Renal cortex interstitium (tissue), 11 donors: ENCODE measurements around the gene AIFM2. TPM values are rescaled to one million over a fixed set of nuclear protein-coding genes. Genes with fewer than 3 reads are reported as not detected.
"Not testable (repeated sequence)": the region's sequence is repeated elsewhere in the genome, so short reads cannot be mapped to it uniquely, and the experiment has no call there.

Experiments
- DNase-seq, 11 donors: peaks; one replicate each; pipeline ENCODE4 v3.0.0-alpha.2; 2013; ENCODE audit warnings: low read depth in 9 of 11, low spot score in 4 of 11; ENCODE audit errors: extremely low read depth in 1 of 11
- polyA plus RNA-seq, 3 donors: library from polyadenylated mRNA; unstranded; fragments of 120-200 nt; gene quantifications; one replicate each; pipeline ENCODE4 v1.2.1, GENCODE V29; 2013; ENCODE audit not compliant: insufficient read length in 3 of 3

Gene AIFM2
- polyA plus RNA-seq, 3 donors: 5.1 to 7.2 (median 5.1) TPM

DNA sequence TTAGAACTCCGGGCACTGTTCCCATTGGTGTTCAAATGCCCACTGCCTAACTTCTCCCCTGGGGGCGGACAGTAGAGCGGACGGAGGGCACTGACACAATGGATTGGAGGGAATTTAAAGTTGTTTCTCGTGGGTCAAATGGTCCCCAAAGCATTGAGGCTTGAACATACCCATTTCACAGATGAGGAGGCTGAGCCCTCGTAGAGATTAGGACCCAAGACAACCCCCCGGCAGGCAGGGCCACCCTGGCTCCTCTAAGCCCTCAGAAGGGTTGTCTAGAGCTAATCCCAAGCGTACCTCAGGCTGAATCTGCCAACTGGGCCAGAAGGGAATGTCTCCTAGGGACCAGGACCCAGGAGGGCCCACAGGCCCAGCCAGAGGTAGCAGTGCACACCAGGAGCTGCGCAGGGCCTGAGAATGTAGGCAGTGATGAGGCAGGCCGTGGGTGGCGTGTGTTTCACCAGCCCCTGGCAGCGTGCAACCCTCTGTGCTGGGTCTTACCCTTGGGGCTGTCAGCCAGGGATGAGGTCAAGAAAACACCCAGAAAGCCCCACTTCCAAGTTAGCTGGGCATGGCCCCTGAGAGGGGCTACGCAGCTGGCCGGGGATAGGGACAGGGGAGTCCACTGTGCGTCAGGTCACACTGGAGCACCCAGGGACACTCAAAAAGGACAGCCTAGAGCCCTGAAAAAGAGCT, 5.8 kb downstream of the AIFM2 start:
- no peak for DNase-seq

DNA sequence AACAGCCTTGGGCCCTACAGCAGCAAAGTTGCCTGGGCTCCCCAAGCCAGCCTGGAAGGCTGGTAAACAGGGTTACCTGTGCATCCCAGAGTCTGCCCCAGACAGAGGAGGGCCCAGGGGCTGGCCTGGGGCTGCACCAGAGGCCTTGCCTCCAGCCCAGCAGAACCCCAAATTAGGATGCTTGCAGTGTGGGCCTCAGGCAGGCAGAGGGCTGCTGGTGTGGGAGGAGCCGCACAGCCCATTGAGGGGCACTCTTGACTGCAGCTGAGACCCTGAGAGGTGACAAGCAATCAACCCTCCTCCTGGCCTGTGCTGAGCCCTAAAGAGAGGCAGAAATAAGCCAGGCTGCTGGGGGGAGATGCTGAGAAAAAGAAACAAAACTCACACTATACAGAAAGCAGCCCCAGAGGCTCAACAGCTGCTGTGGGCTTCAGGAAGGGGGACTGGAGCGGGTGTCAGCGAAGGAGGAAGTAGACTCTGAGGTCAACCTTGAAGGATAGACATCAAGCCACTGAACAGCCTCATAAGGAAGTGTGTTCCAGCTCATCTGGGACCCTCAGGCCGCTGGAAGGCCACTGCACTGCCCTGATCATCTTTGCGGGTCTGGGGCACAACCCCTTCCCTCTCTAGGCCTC, 6.6 kb downstream of the AIFM2 start:
- no peak for DNase-seq

- no peak for DNase-seq
These were observed 7.7 kb downstream of the AIFM2 start for GRCh38 chr10:70124918-70125317.

DNA sequence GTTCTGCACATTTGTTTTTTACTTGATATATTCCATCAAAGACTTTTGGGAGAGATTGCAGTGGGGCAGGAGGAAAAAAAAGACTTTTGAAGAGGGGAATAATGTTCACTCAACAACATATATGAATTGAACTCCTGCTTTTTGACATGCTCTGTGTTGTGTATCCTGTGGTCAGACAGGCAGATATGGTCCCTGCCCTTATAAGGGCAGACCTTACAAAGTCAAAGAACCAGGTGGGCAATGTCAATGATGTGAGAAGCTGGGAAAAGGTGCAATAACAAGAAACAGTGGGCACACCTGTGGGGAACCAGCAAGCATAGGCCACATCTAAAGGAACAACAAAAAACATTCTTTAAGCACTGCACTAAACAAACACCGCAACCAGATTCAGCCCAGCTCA, 8.2 kb downstream of the AIFM2 start:
- no peak for DNase-seq

GRCh38 chr10:70123817-70124216, 8.8 kb downstream of the AIFM2 start:
- no peak for DNase-seq

DNA sequence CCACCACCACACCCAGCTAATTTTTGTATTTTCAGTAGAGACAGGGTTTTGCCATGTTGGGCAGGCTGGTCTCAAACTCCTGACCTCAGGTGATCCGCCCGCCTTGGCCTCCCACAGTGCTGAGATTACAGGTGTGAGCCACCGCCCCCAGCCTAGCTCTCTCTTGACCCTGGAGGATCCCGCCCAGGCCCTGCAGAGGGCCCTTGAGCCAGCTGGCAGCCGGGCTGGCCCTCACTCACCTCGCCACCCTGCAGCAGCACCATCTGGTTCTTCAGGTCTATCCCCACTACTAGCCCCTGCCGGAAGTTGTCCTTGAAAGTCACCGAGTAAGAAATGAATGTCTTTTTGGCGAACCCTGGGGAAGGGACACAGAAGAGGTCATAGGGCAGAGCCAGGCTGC, 9.5 kb downstream of the AIFM2 start:
- not testable (repeated sequence) for DNase-seq

- no peak for DNase-seq
These were observed 9.9 kb downstream of the AIFM2 start for GRCh38 chr10:70122742-70123141.

GRCh38 chr10:70121281-70121949, 11.2 kb downstream of the AIFM2 start:
- DNase-seq: no peak

DNA sequence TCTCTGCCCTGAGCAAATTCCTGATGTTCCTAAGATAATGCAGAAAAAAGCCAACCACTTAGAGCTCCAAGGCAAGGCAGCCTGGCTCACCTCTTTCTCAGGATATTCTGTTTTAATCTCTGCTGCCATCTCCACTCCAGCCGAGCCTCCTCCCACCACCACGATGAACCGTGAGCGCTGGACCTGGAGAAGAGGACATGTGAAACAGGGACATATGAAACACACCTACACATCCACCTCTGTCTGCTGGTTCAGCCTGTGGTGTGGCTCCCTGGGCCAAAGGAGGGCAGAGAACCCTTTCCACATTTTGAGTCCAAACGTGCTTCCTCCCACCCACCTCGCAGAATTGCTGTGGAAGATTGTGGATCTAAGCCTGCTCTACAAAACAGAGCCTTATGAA, 12.2 kb downstream of the AIFM2 start:
- no peak for DNase-seq

DNA sequence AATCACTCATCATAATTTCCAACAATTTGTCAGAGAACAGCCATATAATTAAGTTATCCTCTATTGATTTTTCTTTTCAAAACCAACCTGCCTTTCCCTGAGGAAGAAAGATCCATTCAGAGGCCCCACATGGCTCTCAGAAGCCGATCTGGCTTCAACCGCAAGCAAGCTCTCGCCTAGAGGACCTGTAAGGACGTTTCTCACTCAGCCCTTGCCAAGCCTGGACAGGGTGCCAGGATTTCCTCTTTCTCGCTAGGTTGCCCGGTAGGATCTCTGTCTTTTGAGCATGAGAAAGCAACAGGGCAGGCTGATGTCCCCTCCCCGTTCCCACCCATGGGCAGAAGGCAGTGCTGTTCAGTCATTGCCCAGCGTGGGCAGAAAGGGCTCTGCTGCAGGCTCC, 13.0 kb downstream of the AIFM2 start:
- DNase-seq: no peak

DNA sequence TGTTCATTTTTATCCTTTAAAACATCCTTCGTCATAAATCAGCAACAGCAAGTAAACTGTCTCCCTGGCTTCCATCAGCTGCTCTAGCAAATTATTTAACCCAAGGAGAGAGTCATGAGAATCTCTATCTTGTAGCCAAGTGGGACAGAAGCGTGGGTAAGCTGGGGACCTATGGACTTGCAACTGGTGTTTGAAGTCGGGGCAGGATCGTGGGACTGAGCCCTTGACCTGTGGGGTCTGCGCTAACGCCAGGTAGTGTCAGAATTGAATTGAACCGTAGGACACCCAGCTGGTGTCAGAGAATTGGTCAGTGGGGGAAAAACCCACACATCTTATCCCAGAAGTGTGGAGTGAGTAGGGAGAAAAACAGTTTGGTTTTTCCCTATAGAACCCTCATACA, 13.4 kb downstream of the AIFM2 start:
- no peak for DNase-seq

DNA sequence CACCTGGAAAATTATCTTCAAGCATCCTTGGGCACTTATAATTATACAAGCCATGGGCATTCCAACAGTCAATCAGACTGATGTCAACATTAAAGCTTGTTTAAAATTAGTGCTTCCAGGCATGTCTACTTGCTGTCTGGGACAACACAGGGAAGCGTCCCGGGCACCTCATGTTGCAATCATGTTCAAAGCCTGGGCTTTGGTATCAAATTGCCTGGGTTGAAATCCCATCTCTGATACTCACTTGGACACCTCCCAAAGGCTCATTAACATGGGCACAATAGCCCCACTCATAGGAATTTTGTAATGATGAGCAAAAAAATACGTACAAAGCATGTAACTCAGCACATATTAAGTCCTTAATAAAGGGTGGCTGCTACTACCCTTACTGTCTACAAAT, 14.4 kb downstream of the AIFM2 start:
- DNase-seq: no peak

GRCh38 chr10:70117646-70118045, 15.0 kb downstream of the AIFM2 start:
- no peak for DNase-seq

GRCh38 chr10:70115948-70116682, 16.5 kb downstream of the AIFM2 start:
- DNase-seq: peak in 3 of 11 donors; percentile 17 to 46 (median 38)

GRCh38 chr10:70114902-70115301, 17.7 kb downstream of the AIFM2 start:
- DNase-seq: no peak

GRCh38 chr10:70112071-70112470, 20.6 kb downstream of the AIFM2 start:
- DNase-seq: no peak

DNA sequence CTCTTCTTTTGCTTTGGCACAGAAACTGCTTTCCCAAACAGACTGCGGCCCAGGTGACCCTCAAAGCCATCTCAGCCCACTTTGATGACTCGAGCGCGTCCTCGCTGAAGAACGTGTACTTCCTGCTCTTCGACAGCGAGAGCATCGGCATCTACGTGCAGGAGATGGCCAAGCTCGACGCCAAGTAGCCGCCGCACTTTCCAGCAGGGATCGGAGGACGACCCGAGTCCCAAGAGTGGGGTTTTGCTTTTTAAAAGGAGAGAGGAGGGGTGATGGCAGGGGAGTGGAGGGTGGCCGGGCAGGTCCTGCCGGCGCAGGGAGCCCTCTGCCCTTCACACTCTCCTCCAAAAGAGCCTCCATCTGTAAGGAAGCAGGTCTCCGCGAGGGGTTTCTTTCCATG, 21.1 kb downstream of the AIFM2 start:
- DNase-seq: no peak

- no peak for DNase-seq
These were observed 23.4 kb downstream of the AIFM2 start for GRCh38 chr10:70109064-70109729.
